Thyroid gland (tissue), 4 donors: ENCODE measurements around the gene NOPCHAP1.

Experiments
- POLR2A ChIP-seq, 2 donors: fragments of 450-650 bp; IDR thresholded peaks; one replicate each; pipeline ENCODE4 v1.6.1; 2017; ENCODE audit warnings: antibody characterized with exemption in 2 of 2, mild to moderate bottlenecking in 2 of 2, moderate library complexity in 1 of 2
- TF ChIP-seq, protein P1 (sequence below), 6 experiments: fragments of 200-600 bp in 3 of 6; fragments of 450-650 bp in 3 of 6; sonication (generic) in 3 of 6; IDR thresholded peaks; one replicate each; pipeline ENCODE4 v1.5.1; 2016 to 2019; ENCODE audit warnings: antibody characterized with exemption in 6 of 6, mild to moderate bottlenecking in 2 of 6, inconsistent platforms in 1 of 6, moderate library complexity in 1 of 6

DNA sequence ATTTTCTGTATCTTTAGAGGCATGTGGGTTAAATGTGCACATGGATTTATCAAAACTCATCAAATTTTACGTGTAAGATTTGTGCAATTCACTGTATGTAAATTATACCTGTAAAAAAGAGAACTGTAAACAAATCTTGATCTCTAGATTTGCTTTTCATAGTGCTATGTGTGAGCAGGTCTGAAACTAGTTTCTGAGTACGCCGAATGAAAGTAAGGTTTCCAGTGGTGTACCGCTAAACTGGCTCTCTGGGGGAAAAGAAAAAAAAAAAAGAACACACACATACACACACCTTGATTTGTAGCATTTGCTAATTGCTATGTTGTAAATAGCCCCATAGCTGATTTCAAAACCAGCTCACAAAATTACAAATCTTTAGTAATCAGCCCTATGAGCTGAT, 19.4 kb upstream of the NOPCHAP1 start:
- TF ChIP-seq, protein P1, sequence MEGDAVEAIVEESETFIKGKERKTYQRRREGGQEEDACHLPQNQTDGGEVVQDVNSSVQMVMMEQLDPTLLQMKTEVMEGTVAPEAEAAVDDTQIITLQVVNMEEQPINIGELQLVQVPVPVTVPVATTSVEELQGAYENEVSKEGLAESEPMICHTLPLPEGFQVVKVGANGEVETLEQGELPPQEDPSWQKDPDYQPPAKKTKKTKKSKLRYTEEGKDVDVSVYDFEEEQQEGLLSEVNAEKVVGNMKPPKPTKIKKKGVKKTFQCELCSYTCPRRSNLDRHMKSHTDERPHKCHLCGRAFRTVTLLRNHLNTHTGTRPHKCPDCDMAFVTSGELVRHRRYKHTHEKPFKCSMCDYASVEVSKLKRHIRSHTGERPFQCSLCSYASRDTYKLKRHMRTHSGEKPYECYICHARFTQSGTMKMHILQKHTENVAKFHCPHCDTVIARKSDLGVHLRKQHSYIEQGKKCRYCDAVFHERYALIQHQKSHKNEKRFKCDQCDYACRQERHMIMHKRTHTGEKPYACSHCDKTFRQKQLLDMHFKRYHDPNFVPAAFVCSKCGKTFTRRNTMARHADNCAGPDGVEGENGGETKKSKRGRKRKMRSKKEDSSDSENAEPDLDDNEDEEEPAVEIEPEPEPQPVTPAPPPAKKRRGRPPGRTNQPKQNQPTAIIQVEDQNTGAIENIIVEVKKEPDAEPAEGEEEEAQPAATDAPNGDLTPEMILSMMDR (IDR thresholded peaks at IDR 0.05) = no peak
- no peak for TF ChIP-seq POLR2A (IDR thresholded peaks at IDR 0.05)
